K562 (cell line): ENCODE data around the gene HMBS. TPM values are rescaled to one million over a fixed set of nuclear protein-coding genes. Genes with fewer than 3 reads are reported as not detected.

Experiments used
- CBFA2T2 ChIP-seq: fragments of 450-650 bp; conservative IDR thresholded peaks from 2 replicates; pipeline ENCODE4 v1.6.1; 2017; ENCODE audit warnings: mild to moderate bottlenecking
- CCAR2 ChIP-seq: fragments of 200-400 bp; formaldehyde crosslinking; IDR thresholded peaks from 2 replicates; pipeline ENCODE4 v1.6.1; 2017; ENCODE audit warnings: mild to moderate bottlenecking, low read depth, low read length
- CHAMP1 ChIP-seq: fragments of 450-650 bp; IDR thresholded peaks from 2 replicates; pipeline ENCODE4 v1.6.1; 2016; ENCODE audit warnings: mild to moderate bottlenecking
- HDAC1 ChIP-seq, 2 experiments: fragments of 450-650 bp; IDR thresholded peaks; 2 replicates each; pipeline ENCODE4 v1.6.1; 2016 to 2017; ENCODE audit warnings: inconsistent platforms in 1 of 2, mild to moderate bottlenecking in 1 of 2, moderate library complexity in 1 of 2
- HIVEP1 ChIP-seq: fragments of 250-450 bp; sonication (Bioruptor Pico); IDR thresholded peaks from 2 replicates; pipeline ENCODE4 v1.4.0; 2020; ENCODE audit warnings: mild to moderate bottlenecking
- KDM4B ChIP-seq, 2 experiments: fragments of 450-650 bp in 1 of 2; sonication (generic) in 1 of 2; IDR thresholded peaks; 2 replicates each; pipeline ENCODE4 v1.6.1; 2016 to 2017; ENCODE audit warnings: borderline replicate concordance in 2 of 2, antibody characterized with exemption in 1 of 2, low read depth in 1 of 2, mild to moderate bottlenecking in 1 of 2
- MTA3 ChIP-seq: fragments of 450-650 bp; formaldehyde crosslinking; IDR thresholded peaks from 2 replicates; pipeline ENCODE4 v1.6.1; 2017; ENCODE audit warnings: mild to moderate bottlenecking, borderline replicate concordance
- NR3C1 ChIP-seq: sonication (generic); formaldehyde crosslinking; IDR thresholded peaks from 2 replicates; pipeline ENCODE4 v1.8.1; 2022; ENCODE audit warnings: missing genetic modification reagents
- POLR2A ChIP-seq: fragments of 450-650 bp; conservative IDR thresholded peaks from 2 replicates; pipeline ENCODE4 v1.6.1; 2016
- RFX1 ChIP-seq: fragments of 450-650 bp; IDR thresholded peaks from 2 replicates; pipeline ENCODE4 v1.6.1; 2016; ENCODE audit warnings: mild to moderate bottlenecking, moderate library complexity
- RNF2 ChIP-seq: sonication (generic); IDR thresholded peaks from 2 replicates; pipeline ENCODE4 v1.6.1; 2016
- RREB1 ChIP-seq: fragments of 250-450 bp; sonication (Bioruptor Pico); IDR thresholded peaks from 2 replicates; pipeline ENCODE4 v1.4.0; 2020
- TAF9B ChIP-seq: fragments of 450-650 bp; IDR thresholded peaks from 2 replicates; pipeline ENCODE4 v1.6.1; 2018; ENCODE audit warnings: mild to moderate bottlenecking; ENCODE audit not compliant: partially characterized antibody
- TAL1 ChIP-seq: fragments of 450-650 bp; IDR thresholded peaks from 2 replicates; pipeline ENCODE4 v1.6.1; 2016; ENCODE audit warnings: mild to moderate bottlenecking
- TCF7 ChIP-seq: sonication (generic); IDR thresholded peaks from 2 replicates; pipeline ENCODE4 v1.6.1; 2016; ENCODE audit warnings: antibody characterized with exemption, borderline replicate concordance
- ZEB2 ChIP-seq: fragments of 450-650 bp; IDR thresholded peaks from 2 replicates; pipeline ENCODE4 v1.6.1; 2016
- ZKSCAN3 ChIP-seq: fragments of 250-450 bp; sonication (Bioruptor Pico); IDR thresholded peaks from 2 replicates; pipeline ENCODE4 v1.4.0; 2020
- ZNF75A ChIP-seq: fragments of 450-650 bp; formaldehyde crosslinking; IDR thresholded peaks from 2 replicates; pipeline ENCODE4 v1.4.0; 2020; ENCODE audit warnings: mild to moderate bottlenecking
- polyA plus RNA-seq, 8 experiments: library from polyadenylated mRNA; depleted of rRNA in 4 of 8; stranded (reverse) in 5 of 8; unstranded in 3 of 8; fragments of >200 nt; fragmentation: Nextera tagmentation in 2 of 8; fragmentation: Illumina TruSeq in 1 of 8; extraction: Ambion mirVana in 2 of 8; extraction: Trizol in 1 of 8; gene quantifications; 2 replicates each; pipeline versions ENCODE4 v1.2.1 to v1.2.3, GENCODE V29; 2011 to 2014; ENCODE audit warnings: inconsistent platforms in 1 of 8, missing spikeins in 1 of 8
- total RNA-seq, 7 experiments: library from RNA; depleted of rRNA in 6 of 7; stranded (reverse); fragments of >200 nt in 6 of 7; fragmentation: Illumina TruSeq in 2 of 7; extraction: Trizol in 2 of 7; gene quantifications; 2 replicates each; pipeline versions ENCODE4 v1.2.1 to v1.2.3, GENCODE V29; 2011 to 2021; ENCODE audit warnings: low replicate concordance in 1 of 7
- TF ChIP-seq, protein P1 (sequence below), 2 experiments: fragments of 450-650 bp in 1 of 2; sonication (generic) in 1 of 2; formaldehyde crosslinking in 1 of 2; IDR thresholded peaks in 1 of 2; conservative IDR thresholded peaks in 1 of 2; 2 replicates each; pipeline versions ENCODE4 v1.6.1 to v1.8.1; 2016 to 2023; ENCODE audit warnings: mild to moderate bottlenecking in 2 of 2, moderate library complexity in 2 of 2, inconsistent platforms in 1 of 2, missing genetic modification reagents in 1 of 2
- TF ChIP-seq, protein P2 (sequence below): fragments of 450-650 bp; formaldehyde crosslinking; IDR thresholded peaks from 2 replicates; pipeline ENCODE4 v1.4.0; 2020; ENCODE audit warnings: mild to moderate bottlenecking, mixed read lengths

Gene HMBS
- total and polyA plus RNA-seq, 9 of the 15 experiments (the other 6 are each of a cell fraction or from before 2014, with no cell fraction given) = 56.9 to 385 (median 286) TPM

- TF ChIP-seq, protein P1, sequence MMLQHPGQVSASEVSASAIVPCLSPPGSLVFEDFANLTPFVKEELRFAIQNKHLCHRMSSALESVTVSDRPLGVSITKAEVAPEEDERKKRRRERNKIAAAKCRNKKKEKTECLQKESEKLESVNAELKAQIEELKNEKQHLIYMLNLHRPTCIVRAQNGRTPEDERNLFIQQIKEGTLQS (IDR thresholded peaks at IDR 0.05) = 0 out of 2 replicates have a peak, but pooled peaks have one; percentile 8
- TF ChIP-seq, protein P1 (CRISPR knock-in tag; conservative IDR thresholded peaks at IDR 0.05) = no peak
- TF ChIP-seq RNF2 (peak; percentile 81), CHAMP1 (peak; percentile 48; the same call in 1 of the 2 replicates), POLR2A (no peak), RREB1 (CRISPR knock-in tag) (no peak), KDM4B (IDR thresholded peaks at IDR 0.05; ENCODE audit: borderline replicate concordance in 2 of 2, low read depth in 1 of 2) (no peak), TAF9B (no peak), RFX1 (no peak), CBFA2T2 (peak; percentile 96), HIVEP1 (CRISPR knock-in tag) (no peak), NR3C1 (CRISPR knock-in tag) (no peak), ZEB2 (no peak), HDAC1 (IDR thresholded peaks at IDR 0.05) (peak in 1 of 2 experiments; percentile 83; a peak in 2 of 4 replicates), ZKSCAN3 (CRISPR knock-in tag) (no peak), TAL1 (peak; percentile 96), TCF7 (no peak), CCAR2 (no peak), ZNF75A (no peak), MTA3 (peak; percentile 83)
- TF ChIP-seq, protein P2, sequence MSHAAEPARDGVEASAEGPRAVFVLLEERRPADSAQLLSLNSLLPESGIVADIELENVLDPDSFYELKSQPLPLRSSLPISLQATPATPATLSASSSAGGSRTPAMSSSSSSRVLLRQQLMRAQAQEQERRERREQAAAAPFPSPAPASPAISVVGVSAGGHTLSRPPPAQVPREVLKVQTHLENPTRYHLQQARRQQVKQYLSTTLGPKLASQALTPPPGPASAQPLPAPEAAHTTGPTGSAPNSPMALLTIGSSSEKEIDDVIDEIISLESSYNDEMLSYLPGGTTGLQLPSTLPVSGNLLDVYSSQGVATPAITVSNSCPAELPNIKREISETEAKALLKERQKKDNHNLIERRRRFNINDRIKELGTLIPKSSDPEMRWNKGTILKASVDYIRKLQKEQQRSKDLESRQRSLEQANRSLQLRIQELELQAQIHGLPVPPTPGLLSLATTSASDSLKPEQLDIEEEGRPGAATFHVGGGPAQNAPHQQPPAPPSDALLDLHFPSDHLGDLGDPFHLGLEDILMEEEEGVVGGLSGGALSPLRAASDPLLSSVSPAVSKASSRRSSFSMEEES (CRISPR knock-in tag) = no peak
Measured at GRCh38 chr11:119085437-119085847, 761 bp downstream of the HMBS start (continued).
